Hematopoietic multipotent progenitor cell (in vitro differentiated cells): ENCODE data around the gene FNDC7. TPM values are rescaled to one million over a fixed set of nuclear protein-coding genes. Genes with fewer than 3 reads are reported as not detected.
"Not testable (repeated sequence)": the region's sequence is repeated elsewhere in the genome, so short reads cannot be mapped to it uniquely, and the experiment has no call there.

ENCODE experiments used
- DNase-seq, 3 donors: peaks; one replicate each; pipeline ENCODE4 v3.0.0-alpha.2; 2011 to 2015; ENCODE audit warnings: low read depth in 2 of 3, low spot score in 2 of 3
- total RNA-seq: library from RNA; depleted of rRNA; stranded (reverse); fragments of >200 nt; gene quantifications from one replicate; pipeline ENCODE4 v1.2.3, GENCODE V29; 2012

The FNDC7 gene
- under 0.01 TPM for total RNA-seq

GRCh38 chr1:108712606-108713150, at the start of gene FNDC7:
Gene FNDC7 (plus strand): TSS chr1:108712908. CDS start chr1:108712934, 26 bp downstream.
- DNase-seq: no peak

- DNase-seq: no peak
These were observed 49.6 kb upstream of the FNDC7 start for GRCh38 chr1:108663074-108663473.

- DNase-seq: peak in 1 of 3 donors; percentile 50
These were observed 48.2 kb upstream of the FNDC7 start for GRCh38 chr1:108664481-108664880.

- DNase-seq: no peak
These were observed 47.6 kb upstream of the FNDC7 start for GRCh38 chr1:108665067-108665466.

- DNase-seq: no peak
These were observed 46.9 kb upstream of the FNDC7 start for GRCh38 chr1:108665771-108666170.

- not testable (repeated sequence) for DNase-seq
These were observed 45.3 kb upstream of the FNDC7 start for GRCh38 chr1:108667422-108667821.

GRCh38 chr1:108668777-108669176, 43.9 kb upstream of the FNDC7 start:
- no peak for DNase-seq

- DNase-seq: no peak
These were observed 43.0 kb upstream of the FNDC7 start for GRCh38 chr1:108669679-108670078.

- DNase-seq: no peak
These were observed 42.5 kb upstream of the FNDC7 start for GRCh38 chr1:108670131-108670773.

GRCh38 chr1:108671143-108671542, 41.6 kb upstream of the FNDC7 start:
- peak in 1 of 3 donors; percentile 30 for DNase-seq

GRCh38 chr1:108678706-108679105, 34.0 kb upstream of the FNDC7 start:
- no peak for DNase-seq

GRCh38 chr1:108679586-108680213, 33.0 kb upstream of the FNDC7 start:
- no peak for DNase-seq

GRCh38 chr1:108681701-108682100, 31.0 kb upstream of the FNDC7 start:
- not testable (repeated sequence) for DNase-seq

- no peak for DNase-seq
These were observed 27.2 kb upstream of the FNDC7 start for GRCh38 chr1:108685529-108685928.

- no peak for DNase-seq
These were observed 25.9 kb upstream of the FNDC7 start for GRCh38 chr1:108686614-108687313.

GRCh38 chr1:108691128-108691941, 21.4 kb upstream of the FNDC7 start:
- peak in 1 of 3 donors; percentile 24 for DNase-seq

- DNase-seq: peak; percentile 89 to 96 (median 95)
These were observed 20.6 kb upstream of the FNDC7 start, which contains the start of gene PRPF38B for GRCh38 chr1:108691942-108692723. Gene PRPF38B (plus strand): TSS chr1:108692310. CDS start chr1:108692592, 282 bp downstream.

- peak in 2 of 3 donors; percentile 91 to 92 for DNase-seq
These were observed 19.7 kb upstream of the FNDC7 start for GRCh38 chr1:108692724-108693655.

GRCh38 chr1:108695535-108695934, 17.2 kb upstream of the FNDC7 start:
- DNase-seq: no peak
